Stimulated activated CD8-positive, alpha-beta memory T cell treated with anti-CD3 and anti-CD28 coated beads, Interleukin-12 subunit alpha, Interleukin-12 subunit beta, amount 100 ng/mL, for 1 hour (primary cell): ENCODE measurements around the gene NEK1.
"Not testable (repeated sequence)": the region's sequence is repeated elsewhere in the genome, so short reads cannot be mapped to it uniquely, and the experiment has no call there.

ENCODE experiments used
- DNase-seq: peaks from one replicate; pipeline ENCODE4 v3.0.0-alpha.2; 2020; ENCODE audit warnings: low read depth

Gene NEK1

GRCh38 chr4:169494234-169494633, 118.1 kb downstream of the NEK1 start:
- DNase-seq, result not testable (repeated sequence)

DNA sequence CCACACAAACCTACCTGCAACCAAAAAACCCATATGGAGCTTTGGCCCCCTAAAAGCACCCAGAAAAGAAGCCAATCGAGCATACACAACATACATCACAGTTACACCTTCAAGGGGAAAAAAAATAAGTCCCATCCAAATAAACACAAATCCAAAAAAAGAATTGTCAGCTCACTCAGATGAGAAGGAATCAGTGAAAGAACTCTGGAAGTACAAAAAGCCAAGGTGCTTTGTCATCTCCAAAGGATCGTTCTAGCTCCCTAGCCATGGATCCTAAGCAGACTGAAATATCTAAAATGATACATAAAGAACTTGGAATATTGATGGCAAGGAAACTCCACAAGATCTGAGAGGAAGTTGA, 119.2 kb downstream of the NEK1 start:
- no peak for DNase-seq

GRCh38 chr4:169492436-169493163, 119.8 kb downstream of the NEK1 start:
- DNase-seq, result no peak

- DNase-seq, result no peak
Observed at GRCh38 chr4:169491211-169491610, 121.2 kb downstream of the NEK1 start.

DNA sequence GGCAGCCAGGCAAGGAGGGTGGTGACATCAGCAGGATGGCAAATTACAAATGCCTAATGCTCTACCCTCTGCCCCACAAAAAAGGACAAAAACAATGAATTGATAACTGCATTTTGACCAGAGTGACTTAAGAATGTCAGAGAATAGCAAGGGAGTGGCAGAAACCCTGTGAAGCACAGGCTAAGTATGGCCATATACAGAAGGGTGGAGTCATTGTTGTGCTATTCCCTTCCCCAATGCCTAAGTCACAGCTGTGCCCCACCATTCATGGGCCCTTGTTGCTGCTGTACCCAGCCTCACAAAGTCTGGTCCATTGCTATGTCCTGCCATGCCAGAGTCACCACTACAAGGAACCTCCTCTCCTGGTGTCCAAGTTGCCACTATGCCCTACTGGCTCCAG, 123.1 kb downstream of the NEK1 start:
- no peak for DNase-seq

GRCh38 chr4:169485791-169486742, 126.3 kb downstream of the NEK1 start:
- no peak for DNase-seq

- no peak for DNase-seq
Observed at GRCh38 chr4:169485086-169485485, 127.3 kb downstream of the NEK1 start.

DNA sequence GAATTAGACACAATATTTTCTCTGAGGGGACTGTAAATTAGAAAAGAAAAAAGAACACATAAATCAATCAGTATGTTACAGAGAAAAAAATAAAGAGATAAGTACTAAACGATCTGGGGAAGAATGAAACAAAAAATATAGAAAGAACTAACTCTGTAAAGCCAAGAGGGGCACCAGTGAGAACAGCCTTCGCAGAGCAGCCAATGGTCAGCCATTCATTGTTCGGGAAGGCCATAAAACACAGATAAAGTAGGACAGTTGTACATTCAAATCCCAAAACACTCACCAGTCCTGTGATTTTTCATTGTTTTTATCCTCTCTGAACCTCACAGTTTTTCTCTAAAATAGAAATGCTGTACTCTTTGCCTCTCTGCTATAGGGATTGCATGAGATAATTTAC, 127.9 kb downstream of the NEK1 start:
- no peak for DNase-seq

DNA sequence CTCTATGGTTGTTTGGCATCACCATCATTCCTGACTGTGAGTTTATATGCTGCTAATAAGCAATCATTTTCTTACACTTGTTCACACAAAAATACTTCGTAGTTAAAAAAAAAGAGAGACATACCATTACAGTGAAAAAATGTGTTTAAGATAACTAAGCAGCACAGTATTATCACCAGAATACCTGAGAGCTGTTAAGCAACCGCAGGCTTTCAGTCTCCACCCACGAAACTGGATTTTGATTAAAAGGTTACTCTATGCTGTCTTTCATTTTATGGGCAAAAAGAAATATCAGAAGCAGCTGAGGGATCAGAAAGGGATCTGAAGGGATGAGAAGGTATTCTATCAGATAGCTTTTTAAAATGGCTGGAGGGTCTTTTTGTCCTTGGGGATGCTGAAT, 148.3 kb downstream of the NEK1 start:
- no peak for DNase-seq

DNA sequence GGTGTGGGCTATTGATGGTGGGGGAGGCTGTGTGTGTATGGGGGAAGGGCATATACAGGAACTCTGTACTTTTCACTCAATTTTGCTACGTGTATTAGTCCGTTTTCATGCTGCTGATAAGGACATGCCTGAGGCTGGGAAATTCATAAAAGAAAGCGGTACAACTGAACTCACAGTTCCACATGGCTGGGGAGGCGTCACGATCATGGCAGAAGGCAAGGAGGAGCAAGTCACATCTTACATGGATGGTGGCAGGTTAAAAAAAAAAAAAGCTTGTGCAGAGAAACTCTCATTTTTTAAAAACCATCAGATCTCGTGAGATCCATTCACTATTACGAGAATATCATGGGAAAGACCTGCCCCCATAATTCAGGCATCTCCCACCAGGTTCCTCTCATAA, 152.3 kb downstream of the NEK1 start:
- no peak for DNase-seq

DNA sequence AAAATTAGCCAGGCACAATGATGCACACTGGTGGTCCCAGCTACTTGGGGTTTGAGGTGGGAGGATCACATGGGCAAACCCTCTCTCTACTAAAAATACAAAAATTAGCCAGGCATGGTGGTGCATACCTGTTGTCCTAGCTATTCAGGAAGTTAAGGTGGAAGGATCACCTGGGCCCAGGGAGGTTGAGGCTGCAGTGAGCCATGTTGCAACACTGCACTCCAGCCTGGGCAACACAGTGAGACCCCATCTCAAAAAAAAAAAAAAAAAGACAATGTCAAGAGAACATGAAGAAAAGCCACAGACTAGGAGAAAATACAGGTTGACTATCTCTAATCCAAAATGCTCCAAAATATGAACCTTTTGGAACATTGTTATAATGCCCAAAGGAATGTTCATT, 153.8 kb downstream of the NEK1 start:
- DNase-seq, result no peak

- DNase-seq, result not testable (repeated sequence)
Observed at GRCh38 chr4:169452644-169453043, 159.7 kb downstream of the NEK1 start.

GRCh38 chr4:169448935-169449334, 163.4 kb downstream of the NEK1 start:
- DNase-seq, result not testable (repeated sequence)

- DNase-seq, result no peak
Observed at GRCh38 chr4:169446824-169447223, 165.6 kb downstream of the NEK1 start.

GRCh38 chr4:169443748-169444147, 168.6 kb downstream of the NEK1 start:
- DNase-seq, result no peak

GRCh38 chr4:169440446-169440845, 171.9 kb downstream of the NEK1 start:
- DNase-seq, result no peak

DNA sequence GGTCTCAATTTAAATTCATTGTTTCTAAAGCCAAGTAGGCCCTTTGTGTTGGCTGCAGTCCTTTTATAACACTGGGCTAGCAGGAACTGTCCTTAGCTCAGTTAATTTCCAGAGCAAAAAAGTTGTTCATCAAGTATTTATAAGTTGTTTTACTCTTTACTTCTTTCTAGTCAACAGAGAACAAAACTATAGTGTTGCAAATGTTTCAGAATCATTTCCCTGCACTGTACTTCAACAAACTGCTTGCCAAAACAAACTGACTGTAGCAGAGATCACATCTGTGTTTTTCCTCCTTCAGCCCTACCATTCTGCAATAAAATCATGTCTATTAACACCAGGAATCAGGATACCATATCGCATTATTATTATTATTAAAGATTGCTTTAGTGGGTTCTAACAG, 173.1 kb downstream of the NEK1 start:
- DNase-seq, result no peak

- DNase-seq, result no peak
Observed at GRCh38 chr4:169438057-169438480, 174.3 kb downstream of the NEK1 start.

DNA sequence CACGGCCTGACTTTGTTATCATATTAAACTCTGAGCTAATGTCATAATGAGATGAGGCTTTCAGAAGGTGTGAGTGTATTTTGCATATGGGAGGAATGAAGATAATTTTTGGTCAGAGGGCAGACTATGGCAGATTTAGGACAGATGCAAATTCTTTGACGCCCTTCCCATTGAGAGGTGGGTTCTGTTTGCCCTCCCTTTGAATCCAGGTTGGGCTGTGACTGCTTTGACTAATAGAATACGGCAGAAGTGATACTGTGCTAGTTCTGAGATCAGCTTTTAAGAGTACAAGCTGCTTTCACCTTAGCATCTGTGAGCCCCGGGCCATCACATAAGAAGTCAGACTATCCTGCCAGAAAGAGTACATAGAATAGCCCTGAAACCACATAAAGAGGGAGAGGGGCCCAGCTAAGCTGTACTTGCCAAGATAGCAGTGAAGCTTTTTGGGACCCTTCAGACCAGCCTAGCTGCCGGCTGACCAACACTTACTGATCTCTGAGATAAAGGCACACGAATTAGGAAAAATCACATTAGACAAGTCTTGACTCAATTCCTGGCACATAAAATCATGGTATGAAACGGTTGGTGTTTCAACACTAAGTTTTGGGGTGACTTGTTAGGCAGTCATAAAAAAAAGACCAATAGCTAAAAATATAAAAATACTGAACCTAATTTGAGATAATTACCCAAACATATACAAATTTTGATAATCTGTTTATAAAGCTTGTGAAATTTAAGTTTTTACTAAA, 174.9 kb downstream of the NEK1 start:
- no peak for DNase-seq

DNA sequence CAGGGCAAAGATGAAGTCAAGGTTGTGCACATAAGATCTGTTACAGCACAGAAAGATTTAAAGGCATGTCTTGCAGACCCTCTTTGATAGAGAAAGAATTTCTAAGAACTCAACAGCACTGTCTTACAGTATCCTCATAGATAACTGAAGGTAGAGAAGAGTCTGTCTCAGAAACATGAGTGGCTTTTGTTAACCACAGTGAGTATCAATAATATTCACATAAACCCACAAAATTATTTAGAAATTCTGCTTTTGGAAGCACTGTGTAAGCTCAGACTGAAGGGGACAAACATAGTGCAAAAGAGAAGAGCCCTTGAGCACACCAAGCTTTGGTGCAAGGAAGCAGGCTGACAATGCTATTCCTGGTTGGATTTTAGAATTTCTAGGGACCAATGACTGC, 175.6 kb downstream of the NEK1 start:
- DNase-seq, result no peak

- no peak for DNase-seq
Observed at GRCh38 chr4:169428376-169428775, 184.0 kb downstream of the NEK1 start.

DNA sequence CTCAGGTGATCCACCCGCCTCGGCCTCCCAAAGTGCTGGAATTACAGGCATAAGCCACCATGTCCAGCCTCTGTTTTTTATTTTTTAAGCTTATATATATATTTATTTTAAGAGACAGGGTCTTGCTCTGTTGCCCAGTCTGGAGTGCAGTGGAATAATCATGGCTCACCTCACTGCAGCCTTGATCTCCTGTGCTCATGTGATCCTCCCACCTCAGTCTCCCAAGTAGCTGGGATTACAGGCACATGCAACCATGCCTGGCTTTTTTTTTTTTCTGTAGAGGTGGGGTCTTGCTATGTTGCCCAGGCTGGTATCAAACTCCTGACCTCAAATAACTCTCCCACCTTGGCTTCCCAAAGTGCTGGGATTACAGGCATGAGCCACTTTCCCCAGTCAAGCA, 184.7 kb downstream of the NEK1 start:
- DNase-seq, result not testable (repeated sequence)

- no peak for DNase-seq
Observed at GRCh38 chr4:169420291-169420690, 192.1 kb downstream of the NEK1 start.
